DOHH2 (cell line): ENCODE measurements around the gene NUTM2E.
"Not testable (repeated sequence)": the region's sequence is repeated elsewhere in the genome, so short reads cannot be mapped to it uniquely, and the experiment has no call there.

Experiments used
- H3F3A ChIP-seq: fragments of 200-600 bp; sonication (generic), shearing (Covaris generic); 2 replicates; pipeline ENCODE4 v1.6.0; 2016; ENCODE audit warnings: antibody characterized with exemption, mild to moderate bottlenecking; ENCODE audit not compliant: control insufficient read depth, insufficient read depth
- H3K27ac ChIP-seq: fragments of 200-600 bp; sonication (generic); 2 replicates; pipeline ENCODE4 v1.5.1; 2014; ENCODE audit warnings: low read depth, mild to moderate bottlenecking, low read length, moderate library complexity
- H3K27me3 ChIP-seq: fragments of 200-600 bp; sonication (generic); 2 replicates; pipeline ENCODE4 v1.6.1; 2014; ENCODE audit warnings: mild to moderate bottlenecking, low read length, mixed read lengths; ENCODE audit not compliant: control insufficient read depth
- H3K36me3 ChIP-seq: fragments of 200-600 bp; sonication (generic); 2 replicates; pipeline ENCODE4 v1.6.1; 2014; ENCODE audit warnings: mild to moderate bottlenecking, low read length, moderate library complexity, mixed read lengths; ENCODE audit not compliant: control insufficient read depth
- H3K4me1 ChIP-seq: fragments of 200-600 bp; sonication (generic); 2 replicates; pipeline ENCODE4 v1.6.1; 2014; ENCODE audit warnings: mild to moderate bottlenecking, low read length, mixed read lengths; ENCODE audit not compliant: control insufficient read depth
- H3K4me2 ChIP-seq: fragments of 200-600 bp; sonication (generic); 2 replicates; pipeline ENCODE4 v1.6.0; 2014; ENCODE audit warnings: mild to moderate bottlenecking, low read length, moderate library complexity
- H3K4me3 ChIP-seq: fragments of 200-600 bp; sonication (generic); 2 replicates; pipeline ENCODE4 v1.5.1; 2014; ENCODE audit warnings: mild to moderate bottlenecking, low read length, mixed read lengths
- H3K79me2 ChIP-seq: fragments of 200-600 bp; sonication (generic); 2 replicates; pipeline ENCODE4 v1.6.1; 2014; ENCODE audit warnings: mild to moderate bottlenecking, low read length, mixed read lengths; ENCODE audit not compliant: control insufficient read depth
- H3K9me2 ChIP-seq: fragments of 200-600 bp; sonication (generic); replicated peaks from 2 replicates; pipeline ENCODE4 v1.6.1; 2014; ENCODE audit warnings: mild to moderate bottlenecking, low read length, mixed read lengths; ENCODE audit not compliant: control insufficient read depth
- H3K9me3 ChIP-seq: fragments of 200-600 bp; sonication (generic); 2 replicates; pipeline ENCODE4 v1.6.1; 2014; ENCODE audit warnings: antibody characterized with exemption, low read length, mixed read lengths; ENCODE audit not compliant: control insufficient read depth, insufficient read depth
- H4K20me1 ChIP-seq: fragments of 200-600 bp; sonication (generic); 2 replicates; pipeline ENCODE4 v1.6.0; 2014; ENCODE audit warnings: low read depth, mild to moderate bottlenecking, antibody characterized with exemption, low read length, moderate library complexity; ENCODE audit not compliant: control insufficient read depth, insufficient read depth

Gene NUTM2E

GRCh38 chr10:79791906-79792517 lies 34.5 kb upstream of the NUTM2E start:
- H4K20me1 ChIP-seq, result not testable (repeated sequence)

GRCh38 chr10:79799337-79799736 lies 27.2 kb upstream of the NUTM2E start:
- not testable (repeated sequence) for H3K4me2 ChIP-seq, H4K20me1 ChIP-seq, H3K27ac ChIP-seq, H3K9me2 ChIP-seq, H3F3A ChIP-seq, H3K9me3 ChIP-seq, H3K4me3 ChIP-seq, H3K79me2 ChIP-seq, H3K27me3 ChIP-seq, H3K4me1 ChIP-seq, H3K36me3 ChIP-seq

More at GRCh38 chr10:79791906-79792517, 34.5 kb upstream of the NUTM2E start:
- not testable (repeated sequence) for H3K27me3 ChIP-seq, H3K4me3 ChIP-seq, H3K9me3 ChIP-seq, H3K27ac ChIP-seq, H3K4me1 ChIP-seq, H3F3A ChIP-seq, H3K79me2 ChIP-seq, H3K36me3 ChIP-seq, H3K9me2 ChIP-seq, H3K4me2 ChIP-seq

- not testable (repeated sequence) for H3K4me3 ChIP-seq, H3K4me1 ChIP-seq, H3K36me3 ChIP-seq, H3K27me3 ChIP-seq, H3K79me2 ChIP-seq, H3K27ac ChIP-seq, H3K9me3 ChIP-seq, H3F3A ChIP-seq, H3K4me2 ChIP-seq, H3K9me2 ChIP-seq, H4K20me1 ChIP-seq
Observed at GRCh38 chr10:79805857-79806256, 20.7 kb upstream of the NUTM2E start.

- not testable (repeated sequence) for H3K9me3 ChIP-seq, H3F3A ChIP-seq, H3K4me2 ChIP-seq, H3K36me3 ChIP-seq, H3K27ac ChIP-seq, H3K4me1 ChIP-seq, H4K20me1 ChIP-seq, H3K79me2 ChIP-seq, H3K4me3 ChIP-seq, H3K9me2 ChIP-seq, H3K27me3 ChIP-seq
Observed at GRCh38 chr10:79811895-79812294, 14.6 kb upstream of the NUTM2E start.

- not testable (repeated sequence) for H3K27ac ChIP-seq, H3K79me2 ChIP-seq, H3K9me2 ChIP-seq, H3K4me1 ChIP-seq, H3K36me3 ChIP-seq, H3F3A ChIP-seq, H3K27me3 ChIP-seq, H3K9me3 ChIP-seq, H4K20me1 ChIP-seq, H3K4me2 ChIP-seq, H3K4me3 ChIP-seq
Observed at GRCh38 chr10:79816290-79816689, 10.2 kb upstream of the NUTM2E start.

- H3K79me2 ChIP-seq, result peaks cover 37% of the 10 kb centered on the region
- H3K27ac ChIP-seq, H3K4me1 ChIP-seq, H4K20me1 ChIP-seq, H3K4me3 ChIP-seq, H3K36me3 ChIP-seq, H3K9me3 ChIP-seq, H3F3A ChIP-seq, H3K9me2 ChIP-seq, H3K27me3 ChIP-seq, H3K4me2 ChIP-seq: not testable (repeated sequence)
Observed at GRCh38 chr10:79823387-79823786, 3.2 kb upstream of the NUTM2E start.

- H3K27ac ChIP-seq, H3K36me3 ChIP-seq, H3K9me3 ChIP-seq, H3K9me2 ChIP-seq, H3K27me3 ChIP-seq, H4K20me1 ChIP-seq, H3K4me2 ChIP-seq, H3F3A ChIP-seq: not testable (repeated sequence)
- Histone ChIP-seq H3K4me1 (peaks cover 10% of the 10 kb centered on the region), H3K79me2 (peaks cover 39% of the 10 kb centered on the region), H3K4me3 (peak overlapping the region; percentile 68)
Observed at GRCh38 chr10:79825587-79826011, 940 bp upstream of the NUTM2E start.

GRCh38 chr10:79826131-79826495 lies 426 bp upstream of the NUTM2E start:
- not testable (repeated sequence) for H3K4me2 ChIP-seq, H3K36me3 ChIP-seq, H3K9me2 ChIP-seq, H3K9me3 ChIP-seq, H3K27me3 ChIP-seq, H3F3A ChIP-seq, H4K20me1 ChIP-seq
- H3K4me3 ChIP-seq, result peak overlapping the region; percentile 68
- H3K79me2 ChIP-seq, result peaks cover 39% of the 10 kb centered on the region
- peak overlapping the region; percentile 53; the same call in 1 of the 2 replicates for H3K27ac ChIP-seq
- peaks cover 10% of the 10 kb centered on the region for H3K4me1 ChIP-seq
